HuH-7 (cell line): ENCODE measurements around the gene MDM1.

Experiments
- DNase-seq: peaks from one replicate; pipeline ENCODE4 v3.0.0; 2011; ENCODE audit warnings: low spot score

Gene MDM1

DNA sequence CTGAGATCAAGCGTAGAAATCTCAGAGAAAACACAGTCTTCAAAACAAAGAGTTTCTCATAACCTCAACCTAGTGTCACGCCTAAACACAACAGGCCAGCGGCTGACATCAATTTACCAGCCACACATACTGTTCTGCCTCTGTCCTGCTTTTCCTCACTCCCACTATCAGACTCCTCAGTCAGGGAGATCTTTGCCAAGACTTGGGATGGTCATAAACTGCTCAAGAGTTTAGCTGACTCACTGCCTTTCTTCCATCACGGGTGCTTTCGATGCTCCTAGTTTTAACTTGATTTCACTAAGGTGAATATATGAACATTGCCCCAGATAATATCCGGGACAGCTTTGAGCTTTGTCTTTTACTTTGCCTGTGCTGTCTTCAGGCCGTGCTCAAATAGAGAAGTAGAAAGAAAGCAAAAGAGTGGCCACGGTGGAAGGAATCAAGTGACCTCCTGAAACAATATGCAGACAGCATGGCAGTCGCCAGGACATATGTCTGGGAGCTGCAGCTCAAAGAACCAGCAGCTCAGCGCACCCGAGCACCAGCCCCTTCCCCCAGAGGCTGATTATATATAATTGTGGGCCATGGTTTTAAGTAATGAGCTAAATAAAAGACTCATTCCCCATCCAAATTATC, 12.1 kb downstream of the MDM1 start:
- DNase-seq, result no peak

DNA sequence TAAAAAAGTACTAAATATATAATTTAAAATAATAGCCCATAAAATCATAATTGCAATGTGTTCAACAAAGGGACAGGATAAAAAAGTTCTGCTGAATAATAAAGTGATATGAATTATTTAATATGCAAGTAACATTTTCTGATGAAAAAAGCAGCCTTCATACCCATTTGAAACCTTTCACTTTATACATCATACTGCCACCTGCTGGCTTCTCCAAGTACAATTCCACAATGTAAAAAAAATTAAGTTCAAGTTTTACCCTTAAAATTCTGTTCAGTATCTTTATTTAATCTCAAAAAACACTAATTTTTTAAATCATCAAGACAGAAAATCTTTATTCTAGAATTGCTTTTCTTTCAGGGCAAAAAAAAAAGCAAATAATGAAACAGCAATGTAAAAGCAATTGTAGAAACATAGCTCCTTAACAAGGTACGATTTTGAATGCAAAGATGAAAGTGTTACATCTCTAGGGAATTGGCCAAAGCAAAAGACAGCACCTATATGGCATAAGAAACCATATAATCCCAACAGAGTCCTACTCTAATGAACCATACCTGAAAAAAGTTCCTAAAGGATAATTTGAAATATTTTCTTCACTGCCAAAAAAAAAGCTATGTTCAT, 15.0 kb downstream of the MDM1 start:
- DNase-seq, result no peak

DNA sequence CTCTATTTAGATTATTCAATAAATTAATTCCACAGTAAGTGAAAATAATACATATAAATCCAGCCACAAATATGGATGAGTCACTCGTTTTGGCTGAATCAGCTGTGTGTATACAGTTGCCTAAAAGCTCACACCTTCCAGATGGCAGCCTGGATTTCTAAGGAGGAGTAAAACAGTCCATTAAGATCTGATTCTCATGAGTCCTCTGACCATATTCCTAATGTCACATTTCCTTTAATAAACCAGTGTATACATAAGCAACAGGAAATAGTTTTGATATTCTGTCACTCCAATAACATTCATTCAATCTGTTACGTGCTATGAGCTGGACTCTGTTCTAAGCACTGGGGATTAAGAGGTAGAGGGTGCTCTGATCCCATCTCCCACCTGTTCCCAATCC, 21.8 kb downstream of the MDM1 start:
- no peak for DNase-seq

DNA sequence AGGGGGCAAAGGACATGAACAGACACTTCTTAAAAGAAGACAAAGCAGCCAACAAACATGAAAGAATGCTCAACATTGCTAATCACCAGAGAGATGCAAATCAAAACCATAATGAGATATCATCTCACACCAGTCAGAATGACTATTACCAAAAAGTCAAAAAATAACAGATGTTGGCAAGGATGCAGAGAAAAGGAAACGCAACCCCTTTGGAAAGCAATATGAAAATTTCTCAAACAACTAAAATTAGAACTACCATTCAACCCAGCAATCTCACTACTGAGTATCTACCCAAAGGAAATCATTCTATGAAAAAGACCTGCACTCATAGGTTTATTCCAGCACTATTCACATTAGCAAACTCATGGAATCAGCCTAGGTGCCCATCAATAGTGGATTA, 25.6 kb downstream of the MDM1 start:
- no peak for DNase-seq

DNA sequence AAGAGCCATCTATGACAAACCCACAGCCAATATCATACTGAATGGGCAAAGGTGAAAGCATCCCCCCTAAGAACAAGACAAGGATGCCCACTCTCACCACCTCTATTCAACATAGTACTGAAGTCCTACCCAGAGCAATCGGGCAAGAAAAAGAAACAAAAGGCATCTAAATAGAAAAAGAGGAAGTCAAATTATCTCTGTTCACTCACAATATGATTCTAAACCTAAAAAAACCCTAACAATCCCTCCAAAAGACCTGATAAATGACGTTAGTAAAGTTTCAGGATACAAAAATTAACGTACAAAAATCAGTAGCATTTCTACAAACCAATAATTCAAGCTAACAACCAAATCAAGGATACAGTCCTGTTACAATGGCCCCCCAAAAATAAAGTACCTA, 26.9 kb downstream of the MDM1 start:
- no peak for DNase-seq

DNA sequence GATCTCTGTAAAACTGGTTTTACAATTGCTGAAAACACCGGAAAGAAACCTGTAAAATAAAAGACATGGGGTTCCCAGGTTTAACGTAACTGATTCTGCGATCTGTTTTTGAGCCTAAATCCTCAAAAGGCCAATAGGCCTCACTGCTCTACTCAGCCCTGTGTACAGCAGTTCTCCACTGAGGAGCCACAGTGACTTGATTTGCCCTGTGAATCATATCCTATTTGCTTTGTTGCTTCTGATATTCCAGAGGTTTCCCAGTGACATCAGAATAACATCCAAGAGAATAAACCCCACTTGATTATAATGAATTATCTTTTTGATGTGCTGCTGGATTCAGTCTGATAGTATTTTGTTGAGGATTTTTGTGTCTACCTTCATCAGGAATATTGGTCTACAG, 27.5 kb downstream of the MDM1 start:
- no peak for DNase-seq

DNA sequence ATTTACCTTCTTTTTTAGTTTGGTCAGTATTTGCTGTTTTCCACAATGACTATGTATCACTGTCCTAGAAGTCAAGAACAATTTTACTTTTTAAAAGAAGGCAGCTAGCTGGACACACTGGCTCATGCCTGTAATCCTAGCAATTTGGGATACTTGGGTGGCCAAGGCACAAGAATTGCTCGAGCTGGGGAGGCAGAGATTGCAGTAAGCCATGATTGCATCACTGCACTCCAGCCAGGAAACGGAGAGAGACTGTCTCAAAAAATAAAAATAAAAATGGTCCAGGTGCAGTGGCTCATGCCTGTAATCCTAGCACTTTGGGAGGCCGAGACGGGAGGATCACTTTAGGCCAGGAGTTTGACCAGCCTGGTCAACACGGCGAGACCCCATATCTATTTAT, 28.3 kb downstream of the MDM1 start:
- DNase-seq, result no peak

DNA sequence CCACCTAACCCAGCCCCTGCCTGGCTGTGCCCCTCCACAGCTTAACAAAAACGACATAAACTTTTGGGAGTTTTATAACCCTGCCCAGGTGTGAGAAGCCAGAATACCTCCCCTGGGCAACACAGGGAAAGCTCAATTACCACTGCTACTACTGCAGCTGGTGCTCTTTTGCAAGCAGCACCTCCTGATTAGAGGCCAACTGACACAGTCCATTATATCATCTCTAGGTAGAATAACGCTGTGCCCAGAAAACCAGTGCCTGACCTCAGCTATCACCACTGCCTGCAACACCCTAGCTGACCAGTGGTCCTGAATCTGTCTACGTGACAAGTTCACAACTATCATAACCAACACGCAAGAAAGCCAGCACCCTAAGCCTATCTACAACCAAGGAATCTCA, 34.2 kb downstream of the MDM1 start:
- no peak for DNase-seq

DNA sequence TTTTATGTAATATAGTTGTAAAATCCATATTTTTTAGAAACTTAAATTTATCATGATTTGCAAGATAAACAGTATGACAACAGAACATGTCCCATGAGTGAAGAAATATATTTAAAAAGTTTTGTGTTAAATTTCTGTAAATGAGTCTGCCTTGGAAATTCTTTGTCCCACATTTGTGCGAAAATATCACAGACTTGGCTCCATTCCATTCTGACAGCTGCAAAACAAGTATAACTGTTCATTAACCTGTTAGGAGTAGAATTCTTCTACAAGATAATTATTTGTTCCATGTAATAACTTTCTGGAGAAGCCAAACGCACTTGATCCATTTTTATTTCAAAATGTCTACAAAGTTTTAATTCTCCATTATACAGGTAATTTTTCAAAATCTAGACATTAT, 37.9 kb downstream of the MDM1 start:
- DNase-seq, result no peak

DNA sequence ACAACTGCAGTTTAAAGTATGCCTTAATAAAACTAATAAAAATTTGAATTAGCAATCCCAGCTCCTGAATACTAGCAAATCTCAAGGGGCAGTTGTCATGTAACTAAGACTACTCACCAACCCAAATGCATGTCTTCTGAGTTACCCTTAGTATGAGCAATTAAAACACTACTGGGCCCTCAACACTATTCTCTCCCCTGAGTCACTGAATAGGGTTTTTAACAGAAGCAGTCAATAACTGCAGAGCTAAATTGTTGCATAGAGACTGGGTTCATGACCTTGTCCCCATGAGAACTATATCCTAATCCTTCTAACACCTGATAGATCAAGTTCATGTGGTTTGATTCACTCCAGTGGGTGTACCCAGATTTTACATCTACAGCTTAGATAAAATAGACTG, 38.8 kb downstream of the MDM1 start:
- no peak for DNase-seq

DNA sequence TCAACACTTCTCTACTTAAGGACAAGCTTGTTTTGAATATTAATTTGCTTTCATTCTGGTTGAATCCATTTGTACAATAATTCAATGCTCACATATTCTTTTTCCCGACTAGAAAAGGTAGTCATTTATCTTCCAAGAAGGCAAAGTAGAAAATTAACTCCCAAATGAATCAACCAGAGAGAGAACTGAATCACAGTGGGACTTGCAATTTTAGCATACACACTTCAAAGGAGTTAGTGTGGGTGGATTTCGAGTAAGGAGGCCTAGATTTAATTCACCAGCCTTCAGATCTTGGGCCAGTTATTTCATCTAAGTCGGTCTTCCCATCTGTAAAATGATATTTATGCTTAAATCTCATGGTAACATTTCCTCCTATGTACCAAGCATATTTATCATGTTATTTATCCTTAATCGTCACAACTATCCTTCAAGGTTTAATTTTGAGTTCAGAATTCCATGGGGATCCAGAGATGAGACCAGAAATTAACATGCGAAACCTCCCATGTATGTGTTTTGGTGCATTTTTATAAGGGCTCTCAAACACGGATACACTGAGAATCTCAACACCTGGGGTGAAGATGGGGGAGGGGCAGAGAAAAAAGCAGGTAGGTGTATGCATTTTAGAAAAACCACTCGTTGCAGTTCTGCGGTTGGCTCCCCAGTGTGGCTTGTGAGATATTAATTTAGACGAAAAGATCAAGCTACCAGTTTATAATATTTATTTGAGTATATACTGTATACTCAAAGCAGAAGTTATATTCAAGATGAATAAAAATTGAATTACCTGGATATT, 39.8 kb downstream of the MDM1 start:
- DNase-seq, result no peak

DNA sequence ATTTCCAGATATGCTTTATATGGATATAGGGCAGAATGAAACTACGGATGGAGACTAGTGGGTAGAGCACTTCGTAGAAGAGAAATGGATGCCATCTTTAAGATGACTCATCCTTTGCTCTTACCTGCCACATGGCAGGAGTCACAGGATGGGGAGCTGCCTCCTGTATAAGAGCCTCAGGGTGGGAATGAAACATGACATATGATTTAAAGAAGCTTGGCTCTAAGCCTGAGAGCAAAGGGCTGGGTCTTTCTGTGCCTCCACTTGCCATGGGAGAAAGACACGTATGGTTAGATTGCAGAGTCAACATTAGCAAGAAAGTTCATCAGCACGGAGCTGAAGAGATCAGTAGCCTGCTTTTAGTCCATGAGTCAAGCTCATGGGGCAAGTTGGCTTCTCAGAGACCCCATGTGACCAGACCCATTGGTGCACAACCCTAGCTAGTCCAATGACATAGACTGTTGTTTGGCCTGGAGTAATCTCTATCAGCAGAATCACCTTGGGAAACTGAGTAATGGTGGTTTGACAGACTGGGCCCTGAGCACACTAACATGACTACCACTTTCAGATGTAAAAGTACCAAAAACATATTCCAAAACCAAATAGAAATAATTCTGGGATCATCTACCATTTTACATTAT, 40.6 kb downstream of the MDM1 start:
- DNase-seq, result no peak

DNA sequence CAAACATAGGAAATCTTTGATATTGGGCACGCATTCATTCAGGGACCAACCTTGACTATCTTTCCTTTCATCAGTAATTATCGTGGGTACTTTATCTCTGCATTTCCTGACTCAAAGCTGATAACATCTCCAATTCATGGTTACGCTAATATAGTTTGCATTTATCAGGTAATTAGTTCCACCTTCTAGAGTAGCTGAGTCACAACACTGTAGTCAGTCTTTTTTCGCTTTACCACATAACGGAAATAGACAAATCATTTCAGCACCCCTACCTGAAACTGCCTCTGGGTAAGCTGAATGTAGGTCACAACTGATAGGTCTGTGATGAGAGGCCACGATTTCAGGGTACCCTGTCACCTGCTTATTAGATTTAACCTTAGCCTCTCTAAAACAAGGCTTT, 42.0 kb downstream of the MDM1 start:
- DNase-seq, result no peak

DNA sequence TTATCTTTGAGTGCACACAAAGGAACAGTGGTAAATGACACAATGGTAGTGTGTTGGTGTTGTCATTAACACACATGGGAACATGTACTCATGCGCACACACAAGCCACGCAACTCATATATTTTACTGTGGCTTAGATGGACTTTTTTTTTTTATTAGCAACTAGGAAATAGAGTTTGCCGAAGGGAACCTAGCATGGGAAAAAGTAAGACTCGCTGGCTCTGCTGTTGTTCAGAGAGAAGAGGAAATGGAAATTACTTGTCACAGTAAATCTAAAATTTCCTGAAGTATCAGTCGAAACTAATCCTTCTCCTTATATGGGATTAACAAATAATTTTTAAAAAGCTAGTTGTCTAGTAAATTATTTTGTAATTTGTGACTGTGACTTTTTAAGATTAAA, 45.1 kb downstream of the MDM1 start:
- no peak for DNase-seq

DNA sequence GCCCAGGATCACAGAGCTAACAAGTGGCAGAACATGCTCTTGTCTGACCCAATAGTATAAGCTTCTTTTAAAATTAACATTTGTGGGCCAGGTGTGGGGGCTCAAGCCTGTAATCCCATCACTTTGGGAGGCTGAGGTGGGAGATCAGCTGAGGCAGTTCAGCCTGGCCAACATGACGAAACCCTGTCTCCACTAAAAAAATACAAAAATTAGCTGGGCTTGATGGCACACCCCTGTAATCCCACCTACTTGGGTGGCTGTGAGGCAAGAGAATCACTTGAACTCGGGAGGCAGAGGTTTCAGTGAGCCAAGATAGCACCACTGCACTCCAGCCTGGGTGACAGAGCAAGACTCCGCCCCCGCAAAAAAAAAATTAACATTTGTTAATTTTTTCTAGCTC, 45.8 kb downstream of the MDM1 start:
- DNase-seq, result no peak

DNA sequence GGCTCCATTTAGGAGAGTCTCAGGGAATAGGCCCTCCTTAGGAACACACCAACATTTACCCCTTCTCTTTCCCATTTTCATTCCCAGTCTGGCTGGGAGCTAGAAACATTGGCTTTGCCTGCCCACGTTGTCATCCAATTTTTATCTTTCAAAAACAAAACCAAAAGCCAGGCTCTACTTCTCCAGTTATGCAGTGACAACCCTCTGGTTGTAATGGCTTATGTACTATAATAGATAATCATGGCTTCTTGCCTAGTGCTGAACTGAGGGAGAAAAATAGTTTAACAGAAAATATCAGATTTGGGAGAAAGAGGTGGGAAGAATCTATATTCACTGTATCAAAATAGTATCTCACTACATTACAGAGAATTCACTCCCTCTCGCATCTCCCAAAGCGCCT, 46.6 kb downstream of the MDM1 start:
- no peak for DNase-seq

DNA sequence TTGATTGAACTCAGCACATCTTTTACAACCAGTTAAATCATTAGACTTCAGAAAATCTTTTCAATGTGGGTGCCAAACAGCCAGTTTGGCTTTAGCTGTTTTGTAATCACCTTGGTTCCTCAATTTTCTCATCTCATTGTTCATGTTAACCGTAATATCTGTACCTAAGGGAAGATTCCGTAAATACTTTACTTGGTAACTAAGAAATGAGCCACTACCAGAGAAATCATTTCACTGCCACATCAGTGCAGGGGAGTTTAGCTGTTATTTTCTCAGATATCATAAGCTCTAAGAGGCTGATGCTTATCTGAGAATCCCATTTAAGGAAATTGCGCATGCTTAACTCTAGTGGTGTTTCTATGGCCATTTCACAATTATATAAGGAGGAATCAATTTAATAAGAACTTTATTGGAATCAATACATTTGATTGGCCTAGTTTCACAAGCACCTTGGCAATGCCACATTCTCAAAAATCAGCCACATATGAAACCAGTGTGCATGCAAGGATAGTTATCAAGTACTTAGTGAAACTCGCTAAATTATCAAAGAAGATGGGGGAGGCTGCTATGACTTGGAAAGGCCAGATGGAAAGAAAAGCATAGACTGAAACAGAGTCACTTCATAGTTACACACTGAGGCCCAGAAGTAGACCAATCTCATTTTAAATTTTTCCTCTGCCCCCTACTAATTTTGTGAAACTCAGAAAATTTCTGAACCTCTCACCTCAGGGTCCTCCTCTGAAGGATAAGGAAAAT, 50.7 kb downstream of the MDM1 start:
- DNase-seq, result no peak

DNA sequence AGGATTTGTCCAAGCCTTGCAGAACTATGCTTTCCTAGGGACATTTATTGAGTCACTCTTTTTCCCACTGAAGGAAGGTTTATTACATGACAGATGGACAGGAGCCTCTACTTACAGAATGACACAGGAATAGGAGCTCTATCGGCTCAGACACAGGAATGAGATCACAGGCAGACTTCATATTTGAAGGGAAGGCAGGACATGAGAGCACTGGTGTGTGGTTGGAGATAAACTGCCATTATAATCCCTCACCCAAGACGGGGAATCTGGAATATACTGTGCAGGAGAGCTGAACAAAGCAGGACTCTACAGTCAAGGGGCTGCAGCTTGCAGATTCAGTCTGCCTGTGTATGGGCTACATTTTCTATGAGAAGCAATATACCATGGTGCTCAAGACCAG, 51.9 kb downstream of the MDM1 start:
- DNase-seq, result no peak

DNA sequence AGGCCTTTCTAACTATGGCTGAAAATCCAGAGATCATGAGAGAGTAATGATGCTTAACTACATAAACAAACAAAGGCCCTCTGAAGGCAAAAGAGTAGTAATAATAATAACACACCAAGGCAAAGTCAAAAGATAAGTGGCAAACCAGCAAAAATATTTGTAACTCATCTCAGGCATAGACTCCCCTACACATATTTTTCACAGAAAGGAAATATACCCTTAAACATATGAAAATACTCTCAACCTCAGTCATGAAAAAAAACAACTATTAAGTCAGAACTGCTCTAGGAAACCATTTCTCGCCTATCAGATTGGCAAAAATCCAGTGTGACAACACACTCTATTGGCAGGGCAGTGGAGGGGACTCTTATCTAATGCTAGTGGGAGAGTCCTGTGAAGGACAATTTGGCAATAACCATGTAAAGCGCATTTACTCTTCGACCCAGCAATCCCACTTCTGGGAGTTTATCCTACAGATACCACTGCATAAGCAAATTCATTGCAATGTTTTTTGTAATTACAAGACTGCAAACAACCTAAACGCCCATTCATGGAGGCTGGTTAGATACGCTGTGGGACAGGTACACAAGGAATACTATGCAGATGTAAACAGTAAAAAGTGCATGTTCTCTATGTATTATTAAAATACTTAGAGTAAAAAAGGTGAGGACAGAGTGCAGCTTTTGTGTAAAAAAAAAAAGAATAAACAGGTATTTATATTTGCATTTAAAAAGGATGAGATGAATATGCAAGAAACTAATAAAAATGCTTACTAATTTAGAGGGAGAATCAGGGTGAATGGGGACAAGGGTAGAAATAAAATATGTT, 52.7 kb downstream of the MDM1 start:
- peak; percentile 37 for DNase-seq

DNA sequence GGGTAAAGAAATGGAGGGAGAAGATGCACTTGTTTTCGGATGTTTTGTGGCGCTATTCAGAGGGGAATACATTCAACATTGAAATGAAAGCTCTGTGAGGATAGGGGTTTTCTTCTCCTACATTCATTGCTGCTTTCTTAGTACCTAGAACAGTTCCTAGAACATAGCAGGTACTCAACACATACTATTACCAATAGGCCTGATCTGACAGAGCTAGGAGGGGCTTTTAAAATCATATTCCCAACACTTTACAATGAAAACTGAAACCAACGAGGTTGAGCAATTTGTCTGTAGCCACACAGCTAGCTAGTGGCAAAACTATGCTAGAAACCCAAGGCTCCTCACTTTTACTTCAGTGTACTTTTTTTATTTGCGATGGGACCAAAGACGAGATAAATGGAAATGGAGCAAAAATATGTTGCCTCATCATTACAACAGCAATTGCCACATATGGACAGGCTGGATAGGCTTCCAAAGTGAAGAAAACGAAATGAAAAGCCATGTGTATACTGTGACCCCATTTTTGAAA, 55.7 kb downstream of the MDM1 start:
- DNase-seq, result no peak

DNA sequence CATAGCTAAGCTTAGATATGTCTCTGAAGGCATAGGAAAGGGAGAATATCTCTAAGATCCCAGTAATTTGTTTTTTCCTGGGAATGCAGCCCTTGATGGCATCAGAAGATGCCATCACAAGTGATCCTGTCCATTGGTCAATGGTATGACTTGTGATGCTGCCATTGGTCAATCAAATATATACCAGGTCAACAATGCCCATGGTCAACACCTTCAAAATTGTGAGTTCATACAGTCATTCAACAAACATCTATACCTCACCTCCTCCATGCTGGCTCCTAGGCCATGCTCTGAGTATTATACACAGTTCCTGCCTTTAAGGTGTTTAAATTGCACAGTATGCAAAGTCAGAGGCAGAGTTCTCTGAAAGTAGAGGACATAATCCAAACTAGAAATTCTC, 59.4 kb downstream of the MDM1 start:
- no peak for DNase-seq
